ENCODE data around the gene DDHD1. TPM values are rescaled to one million over a fixed set of nuclear protein-coding genes. Genes with fewer than 3 reads are reported as not detected.

Gene DDHD1
- total RNA-seq, 1 experiment from 2014 or later = 14.0 TPM

DNA sequence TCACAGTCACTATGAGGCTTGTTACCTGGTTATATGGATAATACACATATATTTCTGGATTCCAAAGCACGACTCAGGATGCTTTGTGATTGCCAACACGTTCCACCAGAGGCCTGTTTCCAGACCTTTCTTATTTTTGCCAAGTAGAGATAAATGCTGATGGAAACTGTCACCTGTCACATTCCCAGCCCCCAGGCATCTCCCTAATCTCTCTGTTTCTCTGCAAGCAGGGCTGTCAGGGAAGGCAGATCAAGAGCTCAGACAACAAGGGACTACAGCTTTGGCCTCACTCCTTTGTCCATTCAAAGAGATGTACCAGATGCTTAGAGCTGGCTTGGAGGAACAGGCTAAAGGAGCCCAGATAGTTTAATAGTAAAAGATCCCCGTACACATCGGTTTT lies 21.8 kb upstream of the DDHD1 start:
- no peak for DNase-seq
- Mint-ChIP-seq H3K27me3 (ENCODE audit: unreplicated experiment) (peaks cover 31% of the 10 kb centered on the region), H3K4me3 (ENCODE audit: low read depth, unreplicated experiment) (no peak overlapping the region), H3K9me3 (ENCODE audit: low read depth, unreplicated experiment) (no peaks in the 10 kb centered on the region), H3K27ac (ENCODE audit: unreplicated experiment) (no peak overlapping the region), H3K36me3 (ENCODE audit: insufficient read depth, unreplicated experiment) (no peaks in the 10 kb centered on the region), H3K4me1 (ENCODE audit: low read depth, unreplicated experiment) (no peaks in the 10 kb centered on the region)
- intact Hi-C loops (cut with micrococcal nuclease; ENCODE audit: unreplicated experiment) = no loop called here
- CTCF ChIA-PET = no interaction called here
- TF ChIP-seq, protein P1, sequence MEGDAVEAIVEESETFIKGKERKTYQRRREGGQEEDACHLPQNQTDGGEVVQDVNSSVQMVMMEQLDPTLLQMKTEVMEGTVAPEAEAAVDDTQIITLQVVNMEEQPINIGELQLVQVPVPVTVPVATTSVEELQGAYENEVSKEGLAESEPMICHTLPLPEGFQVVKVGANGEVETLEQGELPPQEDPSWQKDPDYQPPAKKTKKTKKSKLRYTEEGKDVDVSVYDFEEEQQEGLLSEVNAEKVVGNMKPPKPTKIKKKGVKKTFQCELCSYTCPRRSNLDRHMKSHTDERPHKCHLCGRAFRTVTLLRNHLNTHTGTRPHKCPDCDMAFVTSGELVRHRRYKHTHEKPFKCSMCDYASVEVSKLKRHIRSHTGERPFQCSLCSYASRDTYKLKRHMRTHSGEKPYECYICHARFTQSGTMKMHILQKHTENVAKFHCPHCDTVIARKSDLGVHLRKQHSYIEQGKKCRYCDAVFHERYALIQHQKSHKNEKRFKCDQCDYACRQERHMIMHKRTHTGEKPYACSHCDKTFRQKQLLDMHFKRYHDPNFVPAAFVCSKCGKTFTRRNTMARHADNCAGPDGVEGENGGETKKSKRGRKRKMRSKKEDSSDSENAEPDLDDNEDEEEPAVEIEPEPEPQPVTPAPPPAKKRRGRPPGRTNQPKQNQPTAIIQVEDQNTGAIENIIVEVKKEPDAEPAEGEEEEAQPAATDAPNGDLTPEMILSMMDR (IDR thresholded peaks at IDR 0.05; ENCODE audit: unreplicated experiment) = no peak
- BruUV-seq (replicated peaks) = no TSS peak

DNA sequence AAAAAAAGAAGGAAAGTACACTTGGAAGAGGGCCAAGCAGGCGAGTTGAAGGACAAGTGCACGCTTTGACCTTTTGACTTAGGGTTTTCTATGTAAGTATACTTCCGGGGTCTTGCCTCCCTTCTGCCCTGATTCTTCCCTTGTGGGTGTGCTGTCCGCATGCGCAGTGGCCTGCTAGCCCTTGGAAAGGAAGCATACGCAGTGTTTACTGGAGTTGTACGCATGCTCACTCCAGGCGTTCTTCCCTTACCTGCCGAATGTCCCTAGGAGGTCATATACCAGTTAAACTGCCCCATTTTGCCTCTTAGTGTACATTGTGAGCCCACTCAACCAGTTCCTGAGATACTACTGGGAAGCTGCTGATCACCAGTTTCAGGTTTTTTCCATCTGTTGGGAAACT lies 15.7 kb upstream of the DDHD1 start:
- DNase-seq = no peak
- Mint-ChIP-seq H3K27me3 (ENCODE audit: unreplicated experiment) (no peaks in the 10 kb centered on the region), H3K9me3 (ENCODE audit: low read depth, unreplicated experiment) (no peaks in the 10 kb centered on the region), H3K4me3 (ENCODE audit: low read depth, unreplicated experiment) (no peak overlapping the region), H3K27ac (ENCODE audit: unreplicated experiment) (no peak overlapping the region), H3K4me1 (ENCODE audit: low read depth, unreplicated experiment) (no peaks in the 10 kb centered on the region), H3K36me3 (ENCODE audit: insufficient read depth, unreplicated experiment) (no peaks in the 10 kb centered on the region)
- intact Hi-C loops (cut with micrococcal nuclease; ENCODE audit: unreplicated experiment) = no loop called here
- TF ChIP-seq, protein P1 (IDR thresholded peaks at IDR 0.05; ENCODE audit: unreplicated experiment) = no peak
- CTCF ChIA-PET = no interaction called here
- BruUV-seq (replicated peaks) = no TSS peak

DNA sequence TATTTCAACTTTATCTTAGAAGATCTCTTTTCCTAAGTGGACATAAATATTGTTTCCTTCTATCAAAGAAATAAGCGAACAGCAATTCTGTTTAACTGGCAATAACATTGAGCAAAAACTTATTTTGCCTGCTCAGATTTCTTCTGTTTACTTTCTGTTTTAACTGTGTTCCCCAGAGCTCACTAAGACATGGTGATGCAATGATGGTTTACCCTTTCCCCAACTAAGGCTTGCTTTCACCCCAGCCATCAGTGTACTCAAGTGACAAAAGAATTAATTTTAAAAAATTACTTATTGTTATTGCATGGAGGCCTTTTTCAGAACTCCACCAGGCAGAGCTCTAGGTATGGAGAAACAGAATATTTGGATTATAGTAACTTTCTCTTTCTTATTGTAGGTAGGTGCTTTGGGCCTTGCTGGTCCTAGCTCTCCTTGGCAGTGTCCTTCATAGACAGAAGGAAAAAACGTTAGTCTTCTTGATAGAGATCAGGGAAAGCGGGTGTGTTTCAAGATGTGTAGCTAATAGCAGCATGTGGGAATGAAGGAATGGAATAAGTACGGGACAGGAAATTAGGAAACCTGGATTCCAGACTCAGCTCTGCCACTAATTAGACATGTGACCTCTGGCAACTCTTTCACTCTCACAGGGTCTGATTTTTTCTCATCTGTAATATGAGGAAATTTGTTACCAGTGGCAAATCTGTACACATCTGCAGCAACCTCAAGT lies 14.6 kb upstream of the DDHD1 start:
- H3K9me3 Mint-ChIP-seq (ENCODE audit: low read depth, unreplicated experiment) = no peaks in the 10 kb centered on the region
- DNase-seq = no peak
- TF ChIP-seq, protein P1 (IDR thresholded peaks at IDR 0.05; ENCODE audit: unreplicated experiment) = no peak
- no peaks in the 10 kb centered on the region for H3K36me3 Mint-ChIP-seq (ENCODE audit: insufficient read depth, unreplicated experiment)
- no peak overlapping the region for H3K27ac Mint-ChIP-seq (ENCODE audit: unreplicated experiment)
- no peak overlapping the region for H3K4me3 Mint-ChIP-seq (ENCODE audit: low read depth, unreplicated experiment)
- no peaks in the 10 kb centered on the region for H3K27me3 Mint-ChIP-seq (ENCODE audit: unreplicated experiment)
- CTCF ChIA-PET = no interaction called here
- intact Hi-C loops (cut with micrococcal nuclease; ENCODE audit: unreplicated experiment) = no loop called here
- no TSS peak for BruUV-seq (replicated peaks)
- H3K4me1 Mint-ChIP-seq (ENCODE audit: low read depth, unreplicated experiment) = no peaks in the 10 kb centered on the region

DNA sequence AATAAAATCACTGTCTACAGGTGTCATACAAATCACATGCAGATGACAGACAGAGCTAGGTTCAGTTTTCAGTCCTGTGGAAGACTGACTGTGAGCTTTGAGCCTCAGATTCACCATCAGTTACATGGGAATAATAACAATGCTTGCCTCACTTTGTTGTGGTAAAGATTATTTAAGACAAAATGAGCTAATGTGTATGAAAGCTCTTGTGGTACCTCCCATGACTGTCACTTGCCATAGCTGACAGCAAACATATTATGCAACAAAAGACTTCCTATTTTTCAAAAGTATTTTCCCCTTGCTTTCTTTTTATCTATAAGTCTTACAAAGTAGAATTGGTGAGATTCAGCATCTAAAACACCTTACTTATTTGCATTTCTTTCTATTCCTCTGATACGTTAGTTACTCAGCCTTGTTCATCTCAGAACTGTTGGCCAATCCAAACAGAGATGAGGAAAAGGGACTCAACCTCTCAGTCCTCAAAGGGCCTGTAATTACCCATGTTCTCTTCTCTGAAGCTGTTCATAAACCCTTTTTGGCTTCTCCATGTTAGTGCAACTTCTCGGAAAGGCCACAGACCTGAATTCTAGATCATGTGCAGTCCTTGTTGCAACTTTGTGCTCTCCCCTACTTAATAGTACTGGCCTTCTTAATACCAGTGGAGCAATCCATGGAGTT lies 8.8 kb upstream of the DDHD1 start:
- BruUV-seq (replicated peaks) = no TSS peak
- Mint-ChIP-seq H3K36me3 (ENCODE audit: insufficient read depth, unreplicated experiment) (no peaks in the 10 kb centered on the region), H3K9me3 (ENCODE audit: low read depth, unreplicated experiment) (no peaks in the 10 kb centered on the region), H3K4me3 (ENCODE audit: low read depth, unreplicated experiment) (no peak overlapping the region), H3K4me1 (ENCODE audit: low read depth, unreplicated experiment) (no peaks in the 10 kb centered on the region), H3K27ac (ENCODE audit: unreplicated experiment) (no peak overlapping the region), H3K27me3 (ENCODE audit: unreplicated experiment) (no peaks in the 10 kb centered on the region)
- CTCF ChIA-PET = no interaction called here
- no peak for DNase-seq
- intact Hi-C loops (cut with micrococcal nuclease; ENCODE audit: unreplicated experiment) = no loop called here
- TF ChIP-seq, protein P1 (IDR thresholded peaks at IDR 0.05; ENCODE audit: unreplicated experiment) = no peak
